Pancreas (tissue), 10 donors: ENCODE results near the gene CALN1. TPM values are rescaled to one million over a fixed set of nuclear protein-coding genes. Genes with fewer than 3 reads are reported as not detected.

Source experiments
- ATAC-seq, 4 donors: fragments of 200-7000 bp; cut with Tn5 transposase; one replicate each; pipeline versions ENCODE4 v1.8.0 to v1.9.1; 2020; ENCODE audit warnings: mild to moderate bottlenecking in 4 of 4, moderate library complexity in 4 of 4
- DNase-seq, 6 donors: peaks; one replicate each; pipeline ENCODE4 v3.0.0-alpha.2; 2020
- FAIRE-seq: peaks from 2 replicates; lab custom pipeline; 2012; peaks lifted over from hg19 to GRCh38; lab: Jason Lieb, UNC
- H3K27ac ChIP-seq, 4 donors: fragments of 200-600 bp; sonication (generic); 1 replicate in 3 of 4; 2 replicates in 1 of 4; pipeline versions ENCODE4 v1.5.0 to v1.8.0; 2020
- H3K27me3 ChIP-seq, 4 donors: fragments of 200-600 bp; one replicate each; pipeline ENCODE4 v1.8.0; 2021
- H3K36me3 ChIP-seq, 3 donors: fragments of 200-600 bp; sonication (generic) in 1 of 3; one replicate each; pipeline versions ENCODE4 v1.5.0 to v1.8.0; 2020 to 2021
- H3K4me1 ChIP-seq, 3 donors: fragments of 200-600 bp; one replicate each; pipeline ENCODE4 v1.8.0; 2021
- H3K4me3 ChIP-seq, 4 donors: fragments of 200-600 bp; sonication (generic) in 2 of 4; one replicate each; pipeline versions ENCODE4 v1.5.0 to v1.8.0; 2020 to 2021
- H3K9me3 ChIP-seq, 4 donors: fragments of 200-600 bp; one replicate each; pipeline ENCODE4 v1.8.0; 2021
- CTCF ChIP-seq, 4 donors: fragments of 200-600 bp; sonication (generic) in 3 of 4; IDR thresholded peaks; one replicate each; pipeline versions ENCODE4 v1.5.0 to v1.8.0; 2021; ENCODE audit warnings: antibody characterized with exemption in 4 of 4
- WGBS, 2 donors: extraction: QIAGEN DNeasy Blood & Tissue Kit; methylation state at CpG; one replicate each; pipeline ENCODE4 v1.1.7; 2013; 5-methylcytosine and 5-hydroxymethylcytosine counted together
- intact Hi-C, 3 donors: fragments of 100-400 bp; cut with DNase I; formaldehyde crosslinking; loops; one replicate each; pipeline versions ENCODE4 v1.11.1 to v1.14.2; 2022
- polyA plus RNA-seq, 2 donors: library from polyadenylated mRNA; stranded (reverse); fragments of 200-250 nt; gene quantifications; one replicate each; pipeline ENCODE4 v1.2.3, GENCODE V29; 2013
- total RNA-seq, 6 donors: library from RNA; stranded (reverse); fragmentation: NEBNext Ultra II Directional in 4 of 6; extraction: Animal tissue kit (Norgen Biotek cat#: 25700) in 4 of 6; gene quantifications; one replicate each; pipeline versions ENCODE4 v1.2.1 to v1.2.4, GENCODE V29; 2021 to 2023
- donor health status: healthy with polysubstance abuse.
- donor health status: DM: no; HTN: no; CAD: no; lungs with moderate emphysema.
- donor health status: DM: no; HTN: no; CAD: no.
- donor health status: control.
- donor health status: control.
- donor health status: Bipolar disorder and iron deficiency.
- donor health status: DM: yes; HTN: yes; CAD: no.
- donor health status: DM: no; HTN: no; CAD: no.
- donor health status: DM: no; HTN: no; CAD: no.
- donor health status: DM: yes; HTN: yes; CAD: no.

Gene CALN1
- total and polyA plus RNA-seq, 8 donors, result 0.39 to 18.4 (median 1.5) TPM

GRCh38 chr7:72123913-72124312 lies 288.2 kb downstream of the CALN1 start:
- no peaks in the 10 kb centered on the region for H3K4me1 ChIP-seq
- H3K27me3 ChIP-seq, result no peaks in the 10 kb centered on the region
- DNase-seq (no peak), FAIRE-seq (no peak), ATAC-seq (peak in 3 of 4 donors; percentile 54 to 67 (median 64))
- no peak for TF ChIP-seq CTCF (IDR thresholded peaks at IDR 0.05)
- H3K27ac ChIP-seq, result peak overlapping the region in 1 of 4 donors; percentile 41
- H3K9me3 ChIP-seq, result no peaks in the 10 kb centered on the region
- H3K36me3 ChIP-seq, result no peaks in the 10 kb centered on the region
- intact Hi-C loops, result no loop called here
- WGBS, 2 donors, result 50 to 52% methylated on average over 5 of the region's 5 CpGs
- H3K4me3 ChIP-seq, result no peak overlapping the region

- no peak for FAIRE-seq
- Histone ChIP-seq H3K27ac (peak overlapping the region in 2 of 4 donors; percentile 27 to 58), H3K27me3 (no peaks in the 10 kb centered on the region), H3K36me3 (no peaks in the 10 kb centered on the region), H3K9me3 (no peaks in the 10 kb centered on the region), H3K4me1 (peaks cover 0 to 3% (median 2%) of the 10 kb centered on the region in 3 donors), H3K4me3 (no peak overlapping the region)
- 18 to 24% methylated on average over 3 of the region's 3 CpGs for WGBS, 2 donors
- DNase-seq, result no peak
- intact Hi-C loops, result no loop called here
- peak in 3 of 4 donors; percentile 40 to 64 (median 60) for ATAC-seq
- TF ChIP-seq CTCF (IDR thresholded peaks at IDR 0.05), result no peak
Observed at GRCh38 chr7:72118366-72118765, 293.8 kb downstream of the CALN1 start.

GRCh38 chr7:72114129-72114528 lies 298.0 kb downstream of the CALN1 start:
- H3K36me3 ChIP-seq, result no peaks in the 10 kb centered on the region
- no peak for TF ChIP-seq CTCF (IDR thresholded peaks at IDR 0.05)
- peaks cover 0 to 12% (median 6%) of the 10 kb centered on the region in 3 donors for H3K4me1 ChIP-seq
- no peak overlapping the region for H3K27ac ChIP-seq
- 72 to 82% methylated on average over 2 of the region's 2 CpGs for WGBS, 2 donors
- no peak overlapping the region for H3K4me3 ChIP-seq
- intact Hi-C loops, result no loop called here
- ATAC-seq (no peak), DNase-seq (no peak), FAIRE-seq (no peak)
- no peaks in the 10 kb centered on the region for H3K27me3 ChIP-seq
- H3K9me3 ChIP-seq, result no peaks in the 10 kb centered on the region

GRCh38 chr7:72112992-72113391 lies 299.1 kb downstream of the CALN1 start:
- FAIRE-seq, result no peak
- Histone ChIP-seq H3K4me3 (no peak overlapping the region), H3K27me3 (no peaks in the 10 kb centered on the region), H3K27ac (no peak overlapping the region), H3K4me1 (peaks cover 0 to 11% (median 6%) of the 10 kb centered on the region in 3 donors), H3K9me3 (no peaks in the 10 kb centered on the region), H3K36me3 (no peaks in the 10 kb centered on the region)
- intact Hi-C loops, result no loop called here
- DNase-seq, result no peak
- WGBS, 2 donors, result 20 to 22% methylated on average over 5 of the region's 5 CpGs
- peak; percentile 31 to 80 (median 44) for ATAC-seq
- no peak for TF ChIP-seq CTCF (IDR thresholded peaks at IDR 0.05)

GRCh38 chr7:72112530-72112929 lies 299.6 kb downstream of the CALN1 start:
- no peaks in the 10 kb centered on the region for H3K27me3 ChIP-seq
- H3K27ac ChIP-seq, result no peak overlapping the region
- intact Hi-C loops, result no loop called here
- DNase-seq, result no peak
- no peak for TF ChIP-seq CTCF (IDR thresholded peaks at IDR 0.05)
- peak; percentile 40 to 77 (median 64) for ATAC-seq
- peaks cover 0 to 9% (median 6%) of the 10 kb centered on the region in 3 donors for H3K4me1 ChIP-seq
- no peak for FAIRE-seq
- WGBS, 2 donors, result 14 to 17% methylated on average over 4 of the region's 4 CpGs
- H3K36me3 ChIP-seq, result no peaks in the 10 kb centered on the region
- H3K4me3 ChIP-seq, result no peak overlapping the region
- H3K9me3 ChIP-seq, result no peaks in the 10 kb centered on the region
